Transverse colon (tissue), 4 donors: ENCODE data around the gene NFYC. TPM values are rescaled to one million over a fixed set of nuclear protein-coding genes. Genes with fewer than 3 reads are reported as not detected.

Source experiments
- DNase-seq: peaks from one replicate; pipeline ENCODE4 v3.0.0-alpha.2; 2019
- H3K27ac ChIP-seq, 4 donors: fragments of 200-600 bp; sonication (generic); 2 replicates each; pipeline ENCODE4 v1.5.1; 2016 to 2018; ENCODE audit warnings: inconsistent platforms in 4 of 4
- H3K27me3 ChIP-seq: fragments of 200-600 bp; sonication (generic); 2 replicates; pipeline ENCODE4 v1.5.1; 2017; ENCODE audit warnings: inconsistent platforms
- H3K36me3 ChIP-seq, 4 donors: fragments of 200-600 bp; sonication (generic); 2 replicates each; pipeline ENCODE4 v1.5.1; 2017 to 2019; ENCODE audit warnings: inconsistent platforms in 4 of 4
- H3K4me1 ChIP-seq, 4 donors: fragments of 200-600 bp; sonication (generic); 2 replicates each; pipeline ENCODE4 v1.5.1; 2017 to 2020; ENCODE audit warnings: inconsistent platforms in 4 of 4
- H3K4me3 ChIP-seq, 4 donors: fragments of 200-600 bp; sonication (generic); 1 replicate in 1 of 4; 2 replicates in 3 of 4; pipeline versions ENCODE4 v1.5.1 to v1.6.1; 2017 to 2019; ENCODE audit warnings: inconsistent platforms in 4 of 4
- H3K9me3 ChIP-seq, 2 donors: fragments of 200-600 bp; sonication (generic); 2 replicates each; pipeline ENCODE4 v1.5.1; 2017 to 2019; ENCODE audit warnings: inconsistent platforms in 2 of 2
- CTCF ChIP-seq, 5 experiments: fragments of 200-600 bp in 3 of 5; fragments of 450-650 bp in 2 of 5; sonication (generic) in 3 of 5; IDR thresholded peaks; 1 replicate in 2 of 5; 2 replicates in 3 of 5; pipeline ENCODE4 v1.5.1; 2016 to 2017; ENCODE audit warnings: antibody characterized with exemption in 5 of 5, inconsistent platforms in 3 of 5, mild to moderate bottlenecking in 2 of 5, moderate library complexity in 1 of 5
- EP300 ChIP-seq: sonication (generic); formaldehyde crosslinking; IDR thresholded peaks from one replicate; pipeline ENCODE4 v1.6.1; 2017; ENCODE audit warnings: antibody characterized with exemption, low read depth
- POLR2A ChIP-seq: fragments of 450-650 bp; IDR thresholded peaks from one replicate; pipeline ENCODE4 v1.6.1; 2016; ENCODE audit warnings: antibody characterized with exemption, mild to moderate bottlenecking, moderate library complexity
- POLR2AphosphoS5 ChIP-seq, 3 donors: sonication (generic); formaldehyde crosslinking; IDR thresholded peaks; one replicate each; pipeline ENCODE4 v1.6.1; 2016; ENCODE audit warnings: antibody characterized with exemption in 3 of 3
- WGBS, 2 donors: methylation state at CpG; one replicate each; pipeline ENCODE4 v1.1.5; 2018; ENCODE audit warnings: low coverage in 1 of 2; 5-methylcytosine and 5-hydroxymethylcytosine counted together
- in situ Hi-C, 4 donors: fragments of 200-750 bp; cut with MboI; loops; one replicate each; pipeline versions ENCODE4 v1.15.0 to v1.15.1; 2017; ENCODE audit warnings: low sequenced_read_pairs in 3 of 4, low pct_ligation_motif_present in 1 of 4, low pct_unique_long_range_greater_than_20kb in 1 of 4
- intact Hi-C: fragments of 100-400 bp; cut with DNase I; formaldehyde crosslinking; loops from one replicate; pipeline ENCODE4 v1.15.1; 2023; ENCODE audit warnings: low total_unique reads
- total RNA-seq, 4 donors: library from RNA; depleted of rRNA; stranded (reverse); fragments of >200 nt; gene quantifications; one replicate each; pipeline ENCODE4 v1.1.0, GENCODE V29; 2016

Gene NFYC
- total RNA-seq, 4 donors from 2014 or later, result 34.4 to 101 (median 76.4) TPM

DNA sequence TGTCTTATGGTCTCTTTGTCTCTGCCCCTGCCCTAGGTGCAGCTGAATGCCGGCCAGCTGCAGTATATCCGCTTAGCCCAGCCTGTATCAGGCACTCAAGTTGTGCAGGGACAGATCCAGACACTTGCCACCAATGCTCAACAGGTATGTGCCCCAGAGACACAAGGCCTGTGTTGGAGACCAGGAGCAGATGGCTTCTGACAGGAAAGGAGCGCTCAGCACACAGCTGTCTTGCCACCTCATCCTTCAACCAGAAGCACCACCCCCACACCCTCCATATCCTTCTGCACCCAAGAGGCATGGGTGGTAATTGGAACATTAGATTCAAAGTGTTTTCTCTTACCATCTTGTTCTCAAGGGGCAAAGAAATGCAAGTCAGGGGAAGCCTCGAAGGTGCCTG lies 75.1 kb downstream of the NFYC start:
- H3K4me1 ChIP-seq, result no peaks in the 10 kb centered on the region
- 100% methylated on average over 4 of the region's 4 CpGs; no CpG with 5 or more reads in 1 of the 2 donors for WGBS, 2 donors
- TF ChIP-seq EP300, result no peak
- TF ChIP-seq POLR2AphosphoS5 (IDR thresholded peaks at IDR 0.05), result no peak
- H3K4me3 ChIP-seq, result no peak overlapping the region
- no peaks in the 10 kb centered on the region for H3K9me3 ChIP-seq
- H3K27ac ChIP-seq, result no peak overlapping the region
- H3K27me3 ChIP-seq, result no peaks in the 10 kb centered on the region
- in situ Hi-C loops (no loop called here), intact Hi-C loops (no loop called here)
- DNase-seq, result no peak
- H3K36me3 ChIP-seq, result peaks cover 0 to 74% (median 28%) of the 10 kb centered on the region in 4 donors

DNA sequence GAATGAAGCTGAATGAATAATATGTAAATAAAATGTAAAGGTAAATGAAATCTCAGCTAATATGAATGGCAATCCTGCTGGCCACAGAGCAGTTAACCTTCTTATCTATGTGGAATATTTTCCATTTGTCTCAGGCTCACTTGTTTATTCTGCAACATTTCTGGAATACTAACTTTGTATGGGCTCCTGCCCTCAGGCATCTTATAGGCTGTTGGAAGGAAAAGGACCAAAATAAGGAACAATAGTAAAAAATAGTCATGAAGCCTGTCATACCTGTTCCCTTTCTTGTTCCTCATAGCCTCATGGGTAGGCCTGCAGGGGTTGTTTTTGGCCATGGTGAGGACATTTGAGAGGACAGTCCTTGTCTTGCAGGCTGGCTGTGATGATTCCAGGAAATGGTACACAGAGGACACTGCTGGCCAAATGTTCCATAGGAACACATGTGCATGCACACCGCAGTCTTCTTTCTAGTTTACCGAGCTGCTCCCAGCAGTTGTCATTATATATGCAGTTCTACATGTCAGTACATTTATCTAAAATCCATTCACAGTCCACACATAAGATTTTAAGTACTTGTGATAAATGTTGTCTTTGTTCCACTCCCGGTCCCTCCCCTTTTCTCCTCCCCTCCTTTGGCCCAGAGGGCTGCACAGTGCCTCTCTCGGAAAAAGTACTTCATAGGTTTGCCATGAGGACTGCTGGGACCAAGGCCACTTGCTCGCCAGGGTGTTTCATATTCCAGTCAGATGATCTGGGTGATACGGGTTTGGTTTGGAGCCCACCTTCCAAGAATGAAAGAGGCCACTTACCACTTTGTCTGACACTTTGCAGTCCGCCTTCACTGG lies 76.9 kb downstream of the NFYC start:
- H3K27ac ChIP-seq, result no peak overlapping the region
- peaks cover 0 to 71% (median 28%) of the 10 kb centered on the region in 4 donors for H3K36me3 ChIP-seq

DNA sequence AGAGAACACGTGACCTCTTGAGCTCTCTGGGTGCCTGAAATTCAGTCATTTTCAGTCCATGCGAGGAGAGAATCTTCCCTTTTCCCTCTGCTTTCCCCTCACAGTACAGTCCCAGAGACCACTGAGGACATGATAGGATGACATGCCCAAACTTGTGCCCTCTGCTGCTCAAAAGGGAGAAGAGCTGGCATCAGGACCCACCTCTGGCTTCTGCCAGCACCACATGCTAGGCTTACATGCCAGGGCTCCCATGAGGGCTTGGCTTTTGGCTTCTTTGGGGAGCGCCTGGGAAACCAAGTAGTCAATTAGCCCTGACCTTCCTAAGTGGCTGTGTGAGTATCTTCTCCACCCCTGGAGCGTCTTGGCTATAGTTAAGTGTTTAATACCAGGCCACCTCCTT lies 78.3 kb downstream of the NFYC start:
- TF ChIP-seq POLR2AphosphoS5 (IDR thresholded peaks at IDR 0.05) (no peak), POLR2A (no peak), CTCF (IDR thresholded peaks at IDR 0.05) (no peak), EP300 (no peak)
- H3K27ac ChIP-seq, result no peak overlapping the region
- H3K9me3 ChIP-seq, result no peaks in the 10 kb centered on the region
- intact Hi-C loops, result loop anchor here (5.0 kb wide), 1 partner anchor 77 kb away; no protein-coding TSS in a partner anchor
- no peaks in the 10 kb centered on the region for H3K27me3 ChIP-seq
- DNase-seq, result no peak
- H3K4me1 ChIP-seq, result peaks cover 3 to 6% (median 4%) of the 10 kb centered on the region in 4 donors
- 87% methylated on average over 4 of the region's 4 CpGs; no CpG with 5 or more reads in 1 of the 2 donors for WGBS, 2 donors
- H3K36me3 ChIP-seq, result peaks cover 0 to 59% (median 21%) of the 10 kb centered on the region in 4 donors
- in situ Hi-C loops, result loop anchor here in 1 of 4 donors (10.0 kb wide), 1 partner anchor 75 kb away; no protein-coding TSS in a partner anchor
- no peak overlapping the region for H3K4me3 ChIP-seq

More for the DNA sequence above, 76.9 kb downstream of the NFYC start:
- intact Hi-C loops, result no loop called here
- H3K27me3 ChIP-seq, result no peaks in the 10 kb centered on the region
- H3K4me1 ChIP-seq, result peaks cover 0 to under 1% (median 0%) of the 10 kb centered on the region in 4 donors
- DNase-seq, result no peak
- 72 to 91% methylated on average over 4 to 7 of the region's 7 CpGs for WGBS, 2 donors
- H3K4me3 ChIP-seq, result no peak overlapping the region
- no peaks in the 10 kb centered on the region for H3K9me3 ChIP-seq
- TF ChIP-seq POLR2A, result no peak
- TF ChIP-seq CTCF (IDR thresholded peaks at IDR 0.05), result no peak
- TF ChIP-seq POLR2AphosphoS5 (IDR thresholded peaks at IDR 0.05), result no peak
- no peak for TF ChIP-seq EP300
- in situ Hi-C loops, result no loop called here

DNA sequence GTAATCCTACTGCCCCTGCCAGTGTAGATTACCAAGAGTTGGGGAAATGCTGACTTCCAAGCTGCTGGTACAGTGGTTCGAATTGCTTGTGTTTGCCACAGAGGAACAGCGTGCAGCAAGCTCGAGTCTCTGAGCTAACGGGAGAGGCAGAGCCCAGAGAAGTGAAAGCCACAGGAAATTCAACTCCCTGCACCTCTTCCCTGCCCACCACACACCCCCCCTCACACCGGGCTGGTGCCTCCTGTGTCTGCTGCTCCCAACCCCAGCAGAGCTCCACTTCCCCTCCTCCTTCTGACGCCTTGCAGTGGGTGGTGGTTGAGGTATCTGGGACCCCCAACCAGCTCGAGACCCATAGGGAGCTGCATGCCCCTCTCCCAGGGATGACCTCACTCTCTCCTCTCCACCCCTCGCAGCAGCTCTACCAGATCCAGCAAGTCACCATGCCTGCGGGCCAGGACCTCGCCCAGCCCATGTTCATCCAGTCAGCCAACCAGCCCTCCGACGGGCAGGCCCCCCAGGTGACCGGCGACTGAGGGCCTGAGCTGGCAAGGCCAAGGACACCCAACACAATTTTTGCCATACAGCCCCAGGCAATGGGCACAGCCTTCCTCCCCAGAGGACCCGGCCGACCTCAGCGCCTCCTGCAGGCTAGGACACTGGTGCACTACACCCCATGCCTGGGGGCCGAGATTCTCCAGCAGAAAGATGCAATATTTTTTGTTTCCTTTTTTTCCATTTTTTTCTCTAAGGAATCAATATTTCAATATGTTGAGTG lies 79.0 kb downstream of the NFYC start:
- no peak overlapping the region for H3K27ac ChIP-seq
- in situ Hi-C loops, result loop anchor here in 1 of 4 donors (10.0 kb wide), 1 partner anchor 74 kb away; no protein-coding TSS in a partner anchor

More for the DNA sequence above, 79.0 kb downstream of the NFYC start:
- H3K27me3 ChIP-seq, result no peaks in the 10 kb centered on the region
- TF ChIP-seq POLR2A, result no peak
- no peak for TF ChIP-seq EP300
- TF ChIP-seq POLR2AphosphoS5 (IDR thresholded peaks at IDR 0.05), result no peak
- TF ChIP-seq CTCF (IDR thresholded peaks at IDR 0.05), result no peak
- intact Hi-C loops, result loop anchor here (5.0 kb wide), 1 partner anchor 77 kb away; no protein-coding TSS in a partner anchor
- H3K4me1 ChIP-seq, result peaks cover 3 to 6% (median 4%) of the 10 kb centered on the region in 4 donors
- H3K9me3 ChIP-seq, result no peaks in the 10 kb centered on the region
- H3K36me3 ChIP-seq, result peaks cover 0 to 52% (median 20%) of the 10 kb centered on the region in 4 donors
- 81 to 88% methylated on average over 1 to 11 of the region's 18 CpGs for WGBS, 2 donors
- no peak for DNase-seq
- no peak overlapping the region for H3K4me3 ChIP-seq
